Dedifferentiated amniotic fluid mesenchymal stem cell (primary cell): ENCODE results near the gene IFNA5.

ENCODE experiments used
- DNase-seq: peaks from one replicate; pipeline ENCODE4 v3.0.0-alpha.2; 2016; ENCODE audit errors: extremely low spot score

Gene IFNA5

DNA sequence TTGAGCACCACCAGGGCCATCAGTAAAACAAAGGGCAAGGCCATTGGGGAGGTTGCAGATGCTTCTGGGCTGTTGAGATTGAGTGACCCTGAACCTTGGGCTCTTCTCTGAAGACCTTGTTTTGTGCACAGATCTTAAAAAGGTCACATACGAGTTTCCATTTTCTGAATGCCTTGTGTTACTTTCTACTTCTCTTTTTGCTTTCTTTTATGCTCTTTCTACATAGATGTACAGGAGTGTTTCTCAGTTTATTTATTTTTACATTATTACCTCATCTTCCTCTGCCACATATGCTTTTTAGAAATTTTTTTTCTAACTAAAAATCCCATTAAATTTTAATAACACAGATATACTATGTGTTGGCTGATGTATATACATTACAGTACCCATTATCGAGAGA is at the start of gene IFNA5:
Gene IFNA5, minus strand, starts transcription at position 101 of the 400 bp plus-strand sequence. Its CDS starts 57 bp downstream, at position 44.
- DNase-seq, result no peak

- DNase-seq, result no peak
Measured at GRCh38 chr9:21350787-21351186, 45.7 kb upstream of the IFNA5 start, which contains the start of gene IFNA6. Gene IFNA6 (minus strand): TSS chr9:21350887. CDS start chr9:21350887, 0 bp downstream.

DNA sequence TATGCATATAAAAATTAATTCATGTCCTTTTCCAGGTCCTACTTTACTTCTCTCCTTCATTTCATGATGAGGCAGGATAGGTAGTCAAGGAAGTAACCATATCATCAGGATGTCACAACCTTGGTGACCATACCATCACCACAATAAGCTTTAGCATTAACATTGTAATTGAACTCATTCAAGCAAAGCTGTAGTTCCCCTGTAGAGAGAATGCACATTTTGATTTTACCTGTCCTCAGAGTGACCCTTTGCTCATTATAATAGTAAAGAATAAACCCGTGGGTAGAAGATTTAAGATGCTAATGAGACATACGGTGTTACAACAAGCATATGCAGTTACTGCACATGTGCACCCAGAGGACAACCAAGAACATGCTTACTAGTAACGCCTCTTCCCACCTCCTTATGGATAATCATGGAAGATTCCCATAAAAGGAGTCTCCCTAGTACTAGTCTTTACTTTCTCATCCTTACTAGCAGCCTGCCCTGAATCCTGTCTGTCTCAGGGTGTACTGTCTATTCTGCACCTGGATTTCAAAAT is 43.4 kb upstream of the IFNA5 start:
- DNase-seq, result no peak

GRCh38 chr9:21340735-21341134 is 35.6 kb upstream of the IFNA5 start:
- no peak for DNase-seq

GRCh38 chr9:21336457-21336856 is 31.3 kb upstream of the IFNA5 start:
- no peak for DNase-seq

- DNase-seq, result peak; percentile 91
Measured at GRCh38 chr9:21334701-21335632, 29.9 kb upstream of the IFNA5 start, which contains the start of gene KLHL9. Gene KLHL9 (minus strand): TSS chr9:21335404. CDS start chr9:21334859, 545 bp downstream.

- DNase-seq, result no peak
Measured at GRCh38 chr9:21333226-21333625, 28.1 kb upstream of the IFNA5 start.

DNA sequence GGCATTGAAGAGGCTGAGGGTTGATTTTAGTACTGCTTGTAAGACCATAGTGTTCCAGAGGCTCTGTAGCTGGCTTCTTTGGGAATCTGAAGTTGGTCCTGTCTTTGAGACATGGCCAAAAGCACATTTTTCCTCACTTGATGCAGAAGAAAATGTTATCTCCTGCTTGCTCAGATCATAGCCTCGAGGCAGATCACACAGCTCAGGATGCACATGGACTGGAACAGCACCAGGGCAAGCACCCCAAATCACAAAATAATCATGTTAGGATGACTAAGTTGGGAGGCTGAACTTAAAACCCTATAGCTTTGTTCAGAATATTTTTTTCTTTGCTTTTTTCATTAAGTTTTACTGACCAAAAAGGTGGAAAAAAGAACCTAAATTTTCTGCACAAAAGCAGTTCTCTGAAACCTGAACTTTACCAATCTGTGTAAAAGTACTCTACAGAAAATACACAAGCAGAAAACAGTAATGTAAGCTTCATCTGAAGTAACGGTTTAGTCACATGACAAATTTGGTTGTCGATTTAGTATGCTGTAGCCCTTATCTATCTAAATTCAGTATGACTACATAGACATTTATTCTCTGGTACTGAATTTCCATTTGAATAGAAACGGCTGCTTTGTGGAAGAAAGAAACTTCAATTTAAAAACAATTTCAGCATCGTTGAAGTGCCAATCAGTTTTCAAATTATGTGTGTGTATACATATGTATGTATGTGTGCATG is 26.7 kb upstream of the IFNA5 start:
- no peak for DNase-seq

- peak; percentile 51 for DNase-seq
Measured at GRCh38 chr9:21326526-21327139, 21.5 kb upstream of the IFNA5 start.

GRCh38 chr9:21324047-21324446 is 18.9 kb upstream of the IFNA5 start:
- no peak for DNase-seq

- no peak for DNase-seq
Measured at GRCh38 chr9:21322911-21323461, 17.9 kb upstream of the IFNA5 start.

DNA sequence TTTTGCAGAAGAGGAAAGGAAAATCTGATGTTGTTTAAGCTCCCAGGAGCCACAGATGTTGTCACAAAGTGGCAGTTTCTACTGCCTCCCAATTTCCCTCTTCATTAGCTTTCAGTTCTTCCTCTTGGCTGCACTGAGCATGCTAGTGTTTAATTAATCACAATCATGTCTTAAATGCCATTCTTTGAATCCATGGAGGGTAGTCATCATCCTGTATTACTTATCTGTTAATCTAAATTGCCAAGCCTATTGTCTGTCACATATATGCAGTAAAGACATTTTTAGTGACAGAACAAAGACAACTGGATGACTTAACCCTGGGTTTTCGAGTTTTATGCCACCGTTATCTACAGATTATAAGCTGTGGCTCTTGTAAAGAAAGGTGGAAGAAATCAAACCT is 15.4 kb upstream of the IFNA5 start:
- DNase-seq, result no peak

GRCh38 chr9:21317956-21318923 is 13.1 kb upstream of the IFNA5 start:
- DNase-seq, result peak; percentile 51

- no peak for DNase-seq
Measured at GRCh38 chr9:21316860-21317259, 11.7 kb upstream of the IFNA5 start.

DNA sequence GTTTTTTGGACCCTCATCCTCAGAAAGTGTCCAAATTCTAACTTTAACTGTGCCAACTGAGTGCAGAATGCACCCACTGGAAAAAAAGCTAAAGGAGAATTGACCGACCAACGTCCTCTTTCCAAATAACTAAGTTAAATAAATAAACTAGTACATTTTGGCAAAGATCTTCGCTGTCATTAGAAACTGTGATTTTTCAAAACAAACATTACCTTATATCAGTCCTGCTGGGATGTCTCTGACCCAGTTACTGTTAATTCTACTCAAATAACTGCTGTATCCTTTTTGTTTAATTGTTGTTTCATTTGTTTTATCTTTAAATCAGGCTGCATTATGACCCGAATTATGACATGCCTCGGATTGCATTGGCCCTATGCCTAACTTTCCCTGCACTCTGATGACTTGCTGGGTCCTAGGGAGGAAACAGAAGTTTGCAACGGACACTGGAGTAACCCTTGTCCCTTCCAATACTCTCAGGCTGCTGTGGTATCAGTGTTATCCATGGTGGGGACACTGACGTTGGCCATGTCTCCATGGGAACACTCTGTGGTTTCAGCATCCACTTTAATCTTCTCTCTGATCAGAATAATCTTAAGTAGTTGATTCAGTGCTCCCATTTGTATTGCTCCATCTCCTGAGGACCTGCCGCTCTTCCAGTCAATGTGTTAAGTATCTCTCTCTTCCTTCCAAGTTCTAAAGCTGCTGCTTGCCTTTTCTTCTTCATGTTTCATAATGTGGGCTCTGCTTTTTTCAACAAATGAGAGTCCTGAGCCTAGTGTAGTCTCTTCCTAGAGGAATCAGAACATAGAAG is 11.1 kb upstream of the IFNA5 start:
- DNase-seq, result no peak

DNA sequence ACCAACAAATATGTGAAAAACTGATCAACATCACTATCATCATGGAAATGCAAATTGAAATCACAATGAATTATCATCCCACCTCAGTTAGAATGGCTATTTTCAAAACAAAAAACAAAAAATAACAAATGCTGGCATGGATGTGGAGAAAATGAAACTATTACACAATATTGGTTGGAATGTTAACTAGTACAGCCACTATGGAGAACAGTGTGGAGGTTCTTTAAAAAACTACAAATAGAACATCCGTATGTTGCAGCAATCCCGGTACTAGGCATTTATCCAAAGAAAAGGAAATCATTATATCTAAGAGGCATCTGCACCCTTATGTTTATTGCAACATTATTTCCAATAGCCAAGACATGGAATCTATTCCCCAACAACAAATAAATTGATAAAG is 9.0 kb upstream of the IFNA5 start:
- DNase-seq, result no peak

DNA sequence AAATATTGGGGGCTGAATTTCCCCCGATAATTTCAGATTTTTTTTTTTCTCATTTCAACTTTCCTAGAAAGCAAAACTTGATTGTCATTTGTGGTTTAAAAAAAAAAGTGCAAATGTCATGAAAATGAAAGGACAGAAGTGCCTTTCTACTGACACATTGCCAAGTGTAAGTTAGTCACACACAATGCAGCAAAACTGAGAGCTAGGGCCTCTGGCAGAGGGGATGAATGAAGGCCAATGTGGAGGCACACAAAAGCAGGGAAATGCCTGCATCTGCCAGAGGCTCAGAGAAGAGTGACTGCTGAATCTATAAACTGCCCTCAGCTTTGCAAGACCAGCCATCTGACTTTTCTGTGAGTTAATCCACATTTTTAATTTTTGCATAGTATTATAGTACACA is 6.8 kb upstream of the IFNA5 start:
- DNase-seq, result no peak

DNA sequence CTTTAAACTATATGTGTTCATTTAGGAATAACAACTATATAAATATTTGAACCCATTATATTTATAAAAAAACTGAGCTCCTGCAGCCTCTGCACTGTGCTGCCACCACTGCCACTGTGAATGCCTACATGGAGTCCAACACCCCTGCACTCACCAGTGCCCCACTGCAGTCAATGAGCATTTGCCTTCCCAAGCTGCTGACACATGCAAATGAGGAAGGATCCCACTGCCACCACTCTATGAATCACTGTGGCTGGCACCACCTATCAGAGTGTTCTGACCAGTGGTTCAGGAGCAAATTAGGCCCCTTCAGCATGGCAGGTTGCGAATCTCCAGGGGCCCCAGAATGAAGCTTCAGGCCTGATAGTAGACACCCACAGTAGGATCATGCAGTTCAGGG is 9.1 kb downstream of the IFNA5 start:
- no peak for DNase-seq

DNA sequence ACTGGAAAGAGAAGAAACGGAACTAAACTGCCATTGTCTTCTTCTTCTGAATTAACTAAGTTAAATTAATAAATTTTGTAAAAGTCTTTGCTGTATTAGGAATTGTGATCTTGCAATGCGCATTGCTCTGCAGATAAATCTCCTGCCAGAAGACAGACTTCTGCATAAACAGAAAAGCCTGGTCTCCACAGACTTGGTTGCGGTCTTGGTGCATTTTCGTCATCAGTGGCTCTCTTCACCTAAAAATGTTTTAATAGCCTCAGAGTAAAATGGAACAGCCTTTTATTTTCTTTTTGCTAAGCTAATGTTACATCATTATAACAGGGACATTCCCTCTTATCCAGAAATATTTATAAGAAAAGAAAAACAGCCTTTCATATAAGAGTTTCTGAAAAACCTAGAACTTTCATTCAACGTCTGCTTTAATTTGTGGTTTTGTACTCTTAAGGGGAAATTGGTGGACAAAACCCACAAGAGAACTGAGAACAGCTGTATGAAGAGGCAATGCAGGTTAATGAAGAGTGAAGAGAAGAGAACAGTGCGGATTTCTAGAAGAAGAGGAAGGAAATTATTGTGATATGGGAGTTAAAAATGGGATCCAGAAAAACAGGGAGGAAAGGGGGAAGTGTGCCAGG is 10.1 kb downstream of the IFNA5 start:
- no peak for DNase-seq
